Measurements from ENCODE around the gene SVBP.
A peak's percentile ranks its signal among the peaks of the same experiment; 100 is the strongest.
"Not testable (repeated sequence)": the region's sequence is repeated elsewhere in the genome, so short reads cannot be mapped to it uniquely, and the experiment has no call there.

SVBP gene

GRCh38 chr1:42816585-42817439 is at the start of gene SVBP, which contains the start of gene ERMAP:
SVBP (minus strand) TSS chr1:42817397; CDS start chr1:42816544, 853 bp downstream.
ERMAP (plus strand) TSS chr1:42817122; CDS start chr1:42830449, 13,327 bp downstream.
- DNase-seq = peak; percentile 94

- no peak for DNase-seq
Measured at GRCh38 chr1:42866549-42866948, 49.4 kb upstream of the SVBP start.

GRCh38 chr1:42861014-42861399 is 43.8 kb upstream of the SVBP start:
- no peak for DNase-seq

GRCh38 chr1:42860339-42861013 is 43.3 kb upstream of the SVBP start:
- no peak for DNase-seq

- not testable (repeated sequence) for DNase-seq
Measured at GRCh38 chr1:42859366-42859765, 42.2 kb upstream of the SVBP start.

- not testable (repeated sequence) for DNase-seq
Measured at GRCh38 chr1:42856554-42856953, 39.4 kb upstream of the SVBP start.

GRCh38 chr1:42853116-42853884 is 36.1 kb upstream of the SVBP start:
- DNase-seq = no peak

- no peak for DNase-seq
Measured at GRCh38 chr1:42852608-42852980, 35.4 kb upstream of the SVBP start.

GRCh38 chr1:42851960-42852607 is 34.9 kb upstream of the SVBP start:
- no peak for DNase-seq

GRCh38 chr1:42851420-42851819 is 34.2 kb upstream of the SVBP start:
- DNase-seq = no peak

GRCh38 chr1:42849944-42850343 is 32.7 kb upstream of the SVBP start:
- DNase-seq = no peak

GRCh38 chr1:42848823-42849537 is 31.8 kb upstream of the SVBP start:
- DNase-seq = no peak

- DNase-seq = no peak
Measured at GRCh38 chr1:42847721-42848460, 30.7 kb upstream of the SVBP start.

- no peak for DNase-seq
Measured at GRCh38 chr1:42847111-42847595, 30.0 kb upstream of the SVBP start.

- DNase-seq = peak; percentile 83
Measured at GRCh38 chr1:42846257-42847110, 29.3 kb upstream of the SVBP start, which contains the start of gene ZNF691. ZNF691 (plus strand) TSS chr1:42846613; CDS start chr1:42849659, 3,046 bp downstream.

- no peak for DNase-seq
Measured at GRCh38 chr1:42845866-42846256, 28.7 kb upstream of the SVBP start.

GRCh38 chr1:42845193-42845592 is 28.0 kb upstream of the SVBP start:
- no peak for DNase-seq

- no peak for DNase-seq
Measured at GRCh38 chr1:42844592-42845140, 27.5 kb upstream of the SVBP start.

- no peak for DNase-seq
Measured at GRCh38 chr1:42841440-42842147, 24.4 kb upstream of the SVBP start.

Measured in activated gamma-delta T cell treated with Interleukin-2 at 50 U/mL for 16 hours (primary cell).